Testis (tissue), 3 donors: ENCODE data around the gene MPO. TPM values are rescaled to one million over a fixed set of nuclear protein-coding genes. Genes with fewer than 3 reads are reported as not detected.

Experiments
- DNase-seq: peaks from one replicate; pipeline ENCODE4 v3.0.0-alpha.2; 2019
- H3K27ac ChIP-seq, 2 donors: fragments of 200-600 bp; sonication (generic); one replicate each; pipeline ENCODE4 v1.5.1; 2019
- H3K27me3 ChIP-seq: fragments of 200-600 bp; sonication (generic); one replicate; pipeline ENCODE4 v1.5.1; 2019
- H3K36me3 ChIP-seq: fragments of 200-600 bp; sonication (generic); one replicate; pipeline ENCODE4 v1.5.1; 2017; ENCODE audit warnings: low read depth; ENCODE audit errors: missing control alignments
- H3K4me1 ChIP-seq: fragments of 200-600 bp; sonication (generic); one replicate; pipeline ENCODE4 v1.5.1; 2019
- H3K4me3 ChIP-seq, 2 donors: fragments of 200-600 bp; sonication (generic); one replicate each; pipeline ENCODE4 v1.5.1; 2017 to 2019
- H3K9me3 ChIP-seq: fragments of 200-600 bp; sonication (generic); one replicate; pipeline ENCODE4 v1.5.1; 2017
- CTCF ChIP-seq, 3 experiments: fragments of 450-650 bp in 2 of 3; fragments of 200-600 bp in 1 of 3; sonication (generic) in 1 of 3; IDR thresholded peaks; one replicate each; pipeline ENCODE4 v1.5.1; 2016 to 2019; ENCODE audit warnings: antibody characterized with exemption in 3 of 3, mild to moderate bottlenecking in 2 of 3, moderate library complexity in 1 of 3
- POLR2A ChIP-seq: fragments of 450-650 bp; IDR thresholded peaks from one replicate; pipeline ENCODE4 v1.6.1; 2017; ENCODE audit warnings: antibody characterized with exemption, mild to moderate bottlenecking, moderate library complexity
- WGBS, 2 donors: methylation state at CpG; one replicate each; pipeline ENCODE4 v1.1.5; 2018; 5-methylcytosine and 5-hydroxymethylcytosine counted together
- intact Hi-C: fragments of 100-400 bp; cut with DNase I; formaldehyde crosslinking; loops from one replicate; pipeline ENCODE4 v1.15.1; 2023; ENCODE audit warnings: low total_unique reads
- polyA plus RNA-seq: library from polyadenylated mRNA; stranded (reverse); fragments of 350-450 nt; fragmentation: Illumina TruSeq; extraction: RNeasy Lipid Tissue Mini Kit (QIAGEN cat#74804); gene quantifications from one replicate; pipeline ENCODE4 v1.2.3, GENCODE V29; 2014; ENCODE audit warnings: low read depth, low replicate concordance; ENCODE audit not compliant: insufficient read depth
- total RNA-seq, 2 donors: library from RNA; depleted of rRNA; stranded (reverse); fragments of >200 nt; gene quantifications; one replicate each; pipeline ENCODE4 v1.2.3, GENCODE V29; 2016

MPO gene
- total and polyA plus RNA-seq, 3 donors from 2014 or later: 0.87 to 1.1 (median 0.87) TPM

DNA sequence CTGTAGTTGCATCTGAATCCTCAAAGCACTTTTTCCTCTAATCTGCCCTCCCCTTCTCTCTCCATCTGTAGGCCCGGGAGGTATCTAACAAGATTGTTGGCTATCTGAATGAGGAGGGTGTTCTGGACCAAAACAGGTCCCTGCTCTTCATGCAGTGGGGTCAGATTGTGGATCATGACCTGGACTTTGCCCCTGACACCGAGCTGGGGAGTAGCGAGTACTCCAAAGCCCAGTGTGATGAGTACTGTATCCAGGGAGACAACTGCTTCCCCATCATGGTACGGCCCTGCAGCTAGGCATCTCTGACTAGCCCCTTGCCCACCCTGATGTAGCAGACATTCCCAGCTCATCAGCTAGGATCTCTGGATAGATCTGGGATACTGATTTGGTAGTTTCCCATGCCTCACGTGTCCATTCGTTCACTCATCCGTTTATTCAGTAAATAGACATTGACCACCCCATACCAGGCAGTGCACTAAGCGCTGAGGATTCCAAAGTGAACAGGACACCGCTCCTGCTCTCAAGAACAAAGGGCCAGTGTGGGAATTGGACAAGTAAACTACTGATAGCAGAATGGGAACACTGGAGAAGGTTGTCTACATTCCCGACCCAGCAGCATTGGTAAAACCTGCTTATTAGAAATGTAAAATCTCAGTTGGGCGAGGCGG is 30.3 kb downstream of the MPO start:
- Histone ChIP-seq H3K4me1 (no peaks in the 10 kb centered on the region), H3K4me3 (no peak overlapping the region), H3K27me3 (no peaks in the 10 kb centered on the region), H3K27ac (no peak overlapping the region), H3K36me3 (no peaks in the 10 kb centered on the region), H3K9me3 (no peaks in the 10 kb centered on the region)
- 79 to 83% methylated on average over 10 to 12 of the region's 12 CpGs for WGBS, 2 donors
- intact Hi-C loops: no loop called here
- TF ChIP-seq CTCF (IDR thresholded peaks at IDR 0.05): no peak
- no peak for TF ChIP-seq POLR2A
- DNase-seq: no peak

DNA sequence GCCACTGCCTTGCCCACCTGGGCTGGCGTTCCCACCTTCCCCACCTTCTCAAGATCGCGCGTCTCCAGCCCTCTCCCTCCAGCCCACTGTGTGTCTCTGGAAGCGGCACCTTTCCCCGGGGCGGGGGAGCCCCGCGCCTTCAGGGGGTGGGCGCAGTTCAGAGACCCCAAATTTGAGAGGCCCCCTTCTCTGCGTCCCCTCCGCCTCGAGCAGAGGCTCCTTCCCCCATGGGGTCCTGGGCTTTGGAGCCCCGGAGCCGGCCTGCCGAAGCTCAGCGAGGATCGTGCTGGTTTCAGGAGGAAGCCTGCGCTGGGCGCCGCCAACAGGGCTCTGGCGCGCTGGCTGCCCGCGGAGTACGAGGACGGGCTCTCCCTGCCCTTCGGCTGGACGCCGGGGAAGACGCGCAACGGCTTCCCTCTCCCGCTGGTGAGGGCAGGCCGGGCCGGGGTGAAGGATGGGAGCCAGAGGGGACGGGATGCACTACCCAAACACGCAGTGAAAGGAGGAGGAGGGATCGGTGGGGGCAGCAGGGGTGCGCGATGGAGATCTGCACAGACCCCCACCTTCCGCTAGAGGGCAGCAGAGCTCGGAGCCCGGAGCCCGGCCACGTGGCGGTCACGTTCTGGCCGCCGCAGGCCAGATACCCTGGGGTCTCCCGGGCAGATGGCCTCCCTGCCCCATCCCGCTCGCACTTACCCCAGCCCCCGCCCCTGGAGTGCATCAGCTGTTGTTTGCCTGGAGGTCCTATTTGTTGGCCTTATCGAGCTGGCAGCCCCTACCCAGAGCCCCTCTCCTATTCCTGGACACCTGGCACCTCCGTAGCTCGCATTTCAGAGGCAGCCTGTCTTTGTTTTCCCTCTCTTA is 31.2 kb downstream of the MPO start:
- no peak for TF ChIP-seq POLR2A
- TF ChIP-seq CTCF (IDR thresholded peaks at IDR 0.05): peak; percentile 73 to 93 (median 84)
- Histone ChIP-seq H3K27me3 (no peaks in the 10 kb centered on the region), H3K4me1 (no peaks in the 10 kb centered on the region), H3K9me3 (no peaks in the 10 kb centered on the region), H3K27ac (no peak overlapping the region), H3K36me3 (no peaks in the 10 kb centered on the region), H3K4me3 (peak overlapping the region; percentile 42 to 61)
- intact Hi-C loops: no loop called here
- DNase-seq: peak; percentile 80
- WGBS, 2 donors: 3 to 6% methylated on average over 41 to 47 of the region's 57 CpGs

GRCh38 chr17:58248955-58249269 is 31.8 kb downstream of the MPO start:
- no peaks in the 10 kb centered on the region for H3K9me3 ChIP-seq
- H3K36me3 ChIP-seq: no peaks in the 10 kb centered on the region
- H3K4me3 ChIP-seq: peak overlapping the region; percentile 42 to 61
- H3K4me1 ChIP-seq: no peaks in the 10 kb centered on the region
- WGBS, 2 donors: 15 to 16% methylated on average over 9 to 10 of the region's 10 CpGs
- intact Hi-C loops: no loop called here
- no peak for DNase-seq
- H3K27ac ChIP-seq: no peak overlapping the region
- H3K27me3 ChIP-seq: no peaks in the 10 kb centered on the region
- TF ChIP-seq CTCF (IDR thresholded peaks at IDR 0.05): no peak
- TF ChIP-seq POLR2A: no peak

- TF ChIP-seq CTCF (IDR thresholded peaks at IDR 0.05): no peak
- TF ChIP-seq POLR2A: no peak
- H3K27me3 ChIP-seq: no peaks in the 10 kb centered on the region
- H3K27ac ChIP-seq: no peak overlapping the region
- no peak overlapping the region for H3K4me3 ChIP-seq
- no peaks in the 10 kb centered on the region for H3K9me3 ChIP-seq
- intact Hi-C loops: no loop called here
- 82 to 87% methylated on average over 10 of the region's 10 CpGs for WGBS, 2 donors
- no peak for DNase-seq
- H3K4me1 ChIP-seq: no peaks in the 10 kb centered on the region
- H3K36me3 ChIP-seq: no peaks in the 10 kb centered on the region
These were observed 33.0 kb downstream of the MPO start for GRCh38 chr17:58247511-58248363.
